GM12878 (cell line): ENCODE data around the gene PRSS27. TPM values are rescaled to one million over a fixed set of nuclear protein-coding genes. Genes with fewer than 3 reads are reported as not detected.

Experiments
- EZH2 ChIP-seq: IDR thresholded peaks from 2 replicates; pipeline ENCODE4 v1.6.1; 2012; ENCODE audit warnings: low read depth, mild to moderate bottlenecking, control low read depth, inconsistent platforms, low read length, borderline replicate concordance; ENCODE audit not compliant: control insufficient read depth
- KDM1A ChIP-seq: fragments of 200-600 bp; sonication (generic); IDR thresholded peaks from 2 replicates; pipeline ENCODE4 v1.6.1; 2016; ENCODE audit warnings: borderline replicate concordance
- NBN ChIP-seq: fragments of 450-650 bp; IDR thresholded peaks from 2 replicates; pipeline ENCODE4 v1.6.1; 2016
- NFYA ChIP-seq: IDR thresholded peaks from 2 replicates; pipeline ENCODE4 v1.6.1; 2011; ENCODE audit warnings: low read depth, mild to moderate bottlenecking, low read length, improper control_type of control experiment, borderline replicate concordance
- YBX1 ChIP-seq: fragments of 450-650 bp; IDR thresholded peaks from 2 replicates; pipeline ENCODE4 v1.6.1; 2016; ENCODE audit warnings: antibody characterized with exemption
- polyA plus RNA-seq, 11 experiments: library from polyadenylated mRNA; depleted of rRNA in 4 of 11; unstranded in 6 of 11; stranded (reverse) in 5 of 11; fragments of >200 nt; fragmentation: Nextera tagmentation in 4 of 11; fragmentation: Illumina TruSeq in 1 of 11; extraction: Ambion mirVana in 4 of 11; extraction: Trizol in 1 of 11; gene quantifications; 1 replicate in 1 of 11; 2 replicates in 10 of 11; pipeline versions ENCODE4 v1.2.1 to v1.2.3, GENCODE V29; 2011 to 2016; ENCODE audit warnings: inconsistent platforms in 2 of 11, missing spikeins in 2 of 11, low read depth in 1 of 11
- total RNA-seq, 4 experiments: library from RNA; depleted of rRNA in 3 of 4; stranded (reverse); fragments of >200 nt in 3 of 4; fragmentation: Illumina TruSeq in 1 of 4; extraction: Trizol in 1 of 4; gene quantifications; 2 replicates each; pipeline versions ENCODE4 v1.2.1 to v1.2.3, GENCODE V29; 2013 to 2021
- TF ChIP-seq, protein P1 (sequence below): fragments of 450-650 bp; IDR thresholded peaks from 2 replicates; pipeline ENCODE4 v1.6.1; 2017; ENCODE audit warnings: mild to moderate bottlenecking
- TF ChIP-seq, protein P2 (sequence below): fragments of 450-650 bp; IDR thresholded peaks from 2 replicates; pipeline ENCODE4 v1.6.1; 2018; ENCODE audit warnings: mild to moderate bottlenecking, low read depth, moderate library complexity; ENCODE audit not compliant: partially characterized antibody
- TF ChIP-seq, protein P3 (sequence below): fragments of 150-350 bp; IDR thresholded peaks from 2 replicates; pipeline ENCODE4 v1.6.1; 2014; ENCODE audit warnings: mild to moderate bottlenecking, low read depth, low read length

Gene PRSS27
- total and polyA plus RNA-seq, 10 of the 15 experiments (the other 5 are each of a cell fraction or from before 2014, with no cell fraction given) = 0.18 to 1.8 (median 0.51) TPM; not detected in 2

DNA sequence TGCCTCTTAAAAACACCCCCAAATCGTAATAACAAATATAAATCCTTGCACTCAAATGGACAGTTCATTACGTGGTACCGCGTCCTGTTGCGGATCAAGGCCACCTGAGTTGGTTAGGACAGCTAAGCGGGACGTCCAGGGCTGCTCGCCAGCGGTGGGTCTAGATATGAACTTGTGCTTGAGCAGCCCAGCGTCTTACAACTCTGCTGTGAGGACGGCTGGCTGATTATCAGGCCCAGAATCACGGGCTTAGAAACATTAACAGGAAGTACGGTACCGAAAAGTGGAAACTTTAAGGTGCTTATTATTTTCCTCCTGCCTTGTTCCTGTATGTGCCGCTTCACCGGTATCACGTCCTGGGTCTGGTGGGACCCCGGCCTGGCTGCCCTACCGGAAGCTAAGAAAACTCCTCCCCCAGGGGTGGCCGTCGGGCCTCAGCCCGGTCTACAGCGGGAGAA lies 31.6 kb upstream of the PRSS27 start (continued):
- TF ChIP-seq, protein P1, sequence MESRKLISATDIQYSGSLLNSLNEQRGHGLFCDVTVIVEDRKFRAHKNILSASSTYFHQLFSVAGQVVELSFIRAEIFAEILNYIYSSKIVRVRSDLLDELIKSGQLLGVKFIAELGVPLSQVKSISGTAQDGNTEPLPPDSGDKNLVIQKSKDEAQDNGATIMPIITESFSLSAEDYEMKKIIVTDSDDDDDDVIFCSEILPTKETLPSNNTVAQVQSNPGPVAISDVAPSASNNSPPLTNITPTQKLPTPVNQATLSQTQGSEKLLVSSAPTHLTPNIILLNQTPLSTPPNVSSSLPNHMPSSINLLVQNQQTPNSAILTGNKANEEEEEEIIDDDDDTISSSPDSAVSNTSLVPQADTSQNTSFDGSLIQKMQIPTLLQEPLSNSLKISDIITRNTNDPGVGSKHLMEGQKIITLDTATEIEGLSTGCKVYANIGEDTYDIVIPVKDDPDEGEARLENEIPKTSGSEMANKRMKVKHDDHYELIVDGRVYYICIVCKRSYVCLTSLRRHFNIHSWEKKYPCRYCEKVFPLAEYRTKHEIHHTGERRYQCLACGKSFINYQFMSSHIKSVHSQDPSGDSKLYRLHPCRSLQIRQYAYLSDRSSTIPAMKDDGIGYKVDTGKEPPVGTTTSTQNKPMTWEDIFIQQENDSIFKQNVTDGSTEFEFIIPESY = peak; percentile 88
- TF ChIP-seq KDM1A (no peak), NBN (no peak), YBX1 (no peak), EZH2 (no peak), NFYA (no peak)
- TF ChIP-seq, protein P2, sequence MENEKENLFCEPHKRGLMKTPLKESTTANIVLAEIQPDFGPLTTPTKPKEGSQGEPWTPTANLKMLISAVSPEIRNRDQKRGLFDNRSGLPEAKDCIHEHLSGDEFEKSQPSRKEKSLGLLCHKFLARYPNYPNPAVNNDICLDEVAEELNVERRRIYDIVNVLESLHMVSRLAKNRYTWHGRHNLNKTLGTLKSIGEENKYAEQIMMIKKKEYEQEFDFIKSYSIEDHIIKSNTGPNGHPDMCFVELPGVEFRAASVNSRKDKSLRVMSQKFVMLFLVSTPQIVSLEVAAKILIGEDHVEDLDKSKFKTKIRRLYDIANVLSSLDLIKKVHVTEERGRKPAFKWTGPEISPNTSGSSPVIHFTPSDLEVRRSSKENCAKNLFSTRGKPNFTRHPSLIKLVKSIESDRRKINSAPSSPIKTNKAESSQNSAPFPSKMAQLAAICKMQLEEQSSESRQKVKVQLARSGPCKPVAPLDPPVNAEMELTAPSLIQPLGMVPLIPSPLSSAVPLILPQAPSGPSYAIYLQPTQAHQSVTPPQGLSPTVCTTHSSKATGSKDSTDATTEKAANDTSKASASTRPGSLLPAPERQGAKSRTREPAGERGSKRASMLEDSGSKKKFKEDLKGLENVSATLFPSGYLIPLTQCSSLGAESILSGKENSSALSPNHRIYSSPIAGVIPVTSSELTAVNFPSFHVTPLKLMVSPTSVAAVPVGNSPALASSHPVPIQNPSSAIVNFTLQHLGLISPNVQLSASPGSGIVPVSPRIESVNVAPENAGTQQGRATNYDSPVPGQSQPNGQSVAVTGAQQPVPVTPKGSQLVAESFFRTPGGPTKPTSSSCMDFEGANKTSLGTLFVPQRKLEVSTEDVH = no peak
- TF ChIP-seq, protein P3, sequence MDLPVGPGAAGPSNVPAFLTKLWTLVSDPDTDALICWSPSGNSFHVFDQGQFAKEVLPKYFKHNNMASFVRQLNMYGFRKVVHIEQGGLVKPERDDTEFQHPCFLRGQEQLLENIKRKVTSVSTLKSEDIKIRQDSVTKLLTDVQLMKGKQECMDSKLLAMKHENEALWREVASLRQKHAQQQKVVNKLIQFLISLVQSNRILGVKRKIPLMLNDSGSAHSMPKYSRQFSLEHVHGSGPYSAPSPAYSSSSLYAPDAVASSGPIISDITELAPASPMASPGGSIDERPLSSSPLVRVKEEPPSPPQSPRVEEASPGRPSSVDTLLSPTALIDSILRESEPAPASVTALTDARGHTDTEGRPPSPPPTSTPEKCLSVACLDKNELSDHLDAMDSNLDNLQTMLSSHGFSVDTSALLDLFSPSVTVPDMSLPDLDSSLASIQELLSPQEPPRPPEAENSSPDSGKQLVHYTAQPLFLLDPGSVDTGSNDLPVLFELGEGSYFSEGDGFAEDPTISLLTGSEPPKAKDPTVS = no peak
